ENCODE measurements around the gene MAGI1. TPM values are rescaled to one million over a fixed set of nuclear protein-coding genes. Genes with fewer than 3 reads are reported as not detected.

Gene MAGI1
- total RNA-seq, 4 donors from 2014 or later, result 49.5 to 72.1 (median 67.6) TPM

DNA sequence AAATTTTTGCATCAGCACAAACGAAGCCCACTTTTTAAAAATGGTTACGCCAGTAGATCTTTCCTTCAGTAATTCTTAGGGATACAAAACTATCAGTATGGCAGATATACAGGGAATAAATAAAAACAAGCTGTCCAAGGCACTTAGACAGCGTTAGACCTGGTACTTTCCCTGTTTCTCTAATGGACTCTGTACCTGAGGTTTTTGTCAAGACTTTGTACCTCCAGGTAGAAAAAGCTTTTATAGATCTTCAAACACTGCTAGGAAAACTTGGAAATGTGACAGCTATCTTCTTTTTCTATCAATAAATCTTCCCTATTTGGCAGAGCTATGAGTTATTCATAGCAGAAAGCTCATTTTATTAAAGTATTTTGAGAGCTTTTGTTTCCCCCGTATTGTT is 477.8 kb downstream of the MAGI1 start:
- Histone ChIP-seq H3K9me3 (no peaks in the 10 kb centered on the region), H3K27ac (no peak overlapping the region), H3K4me3 (no peak overlapping the region), H3K27me3 (no peaks in the 10 kb centered on the region), H3K4me1 (peaks cover 0 to 4% (median 0%) of the 10 kb centered on the region in 4 donors), H3K36me3 (no peaks in the 10 kb centered on the region)
- TF ChIP-seq POLR2A (IDR thresholded peaks at IDR 0.05) (no peak), CTCF (IDR thresholded peaks at IDR 0.05) (no peak)
- DNase-seq, result no peak

GRCh38 chr3:65560133-65560532 is 478.6 kb downstream of the MAGI1 start:
- TF ChIP-seq POLR2A (IDR thresholded peaks at IDR 0.05) (no peak), CTCF (IDR thresholded peaks at IDR 0.05) (no peak)

GRCh38 chr3:65559643-65560042 is 479.1 kb downstream of the MAGI1 start:
- Histone ChIP-seq H3K4me1 (peaks cover 0 to 4% (median 0%) of the 10 kb centered on the region in 4 donors), H3K27me3 (no peaks in the 10 kb centered on the region), H3K27ac (no peak overlapping the region), H3K36me3 (no peaks in the 10 kb centered on the region), H3K4me3 (no peak overlapping the region), H3K9me3 (no peaks in the 10 kb centered on the region)
- no peak for DNase-seq
- no peak for TF ChIP-seq CTCF (IDR thresholded peaks at IDR 0.05)
- TF ChIP-seq POLR2A (IDR thresholded peaks at IDR 0.05), result no peak

More at GRCh38 chr3:65560133-65560532, 478.6 kb downstream of the MAGI1 start:
- Histone ChIP-seq H3K27me3 (no peaks in the 10 kb centered on the region), H3K9me3 (no peaks in the 10 kb centered on the region), H3K4me3 (no peak overlapping the region), H3K36me3 (no peaks in the 10 kb centered on the region), H3K27ac (no peak overlapping the region), H3K4me1 (peaks cover 0 to 4% (median 0%) of the 10 kb centered on the region in 4 donors)
- DNase-seq, result no peak

DNA sequence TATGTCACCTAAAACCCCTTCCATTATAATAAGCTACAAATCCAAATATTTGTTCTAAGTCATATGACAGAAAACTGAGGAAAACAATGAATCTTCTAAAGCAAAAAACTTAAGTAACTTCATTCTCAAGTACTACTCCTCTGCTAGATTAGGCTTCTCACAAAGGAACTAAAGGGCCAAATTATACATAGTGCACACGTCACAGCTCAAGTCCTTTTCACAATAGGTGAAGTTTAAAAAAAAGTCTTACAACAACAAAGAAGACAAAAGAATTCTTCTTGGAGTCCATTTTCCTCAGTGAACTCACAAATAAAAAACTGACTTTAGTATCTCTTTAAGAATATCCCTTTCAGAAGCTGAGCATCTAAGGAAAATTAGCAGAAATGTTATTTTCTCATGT is 479.9 kb downstream of the MAGI1 start:
- TF ChIP-seq POLR2A (IDR thresholded peaks at IDR 0.05) (no peak), CTCF (IDR thresholded peaks at IDR 0.05) (no peak)
- Histone ChIP-seq H3K36me3 (no peaks in the 10 kb centered on the region), H3K4me3 (no peak overlapping the region), H3K9me3 (no peaks in the 10 kb centered on the region), H3K27me3 (no peaks in the 10 kb centered on the region), H3K27ac (no peak overlapping the region), H3K4me1 (peaks cover 0 to 4% (median 0%) of the 10 kb centered on the region in 4 donors)
- no peak for DNase-seq

DNA sequence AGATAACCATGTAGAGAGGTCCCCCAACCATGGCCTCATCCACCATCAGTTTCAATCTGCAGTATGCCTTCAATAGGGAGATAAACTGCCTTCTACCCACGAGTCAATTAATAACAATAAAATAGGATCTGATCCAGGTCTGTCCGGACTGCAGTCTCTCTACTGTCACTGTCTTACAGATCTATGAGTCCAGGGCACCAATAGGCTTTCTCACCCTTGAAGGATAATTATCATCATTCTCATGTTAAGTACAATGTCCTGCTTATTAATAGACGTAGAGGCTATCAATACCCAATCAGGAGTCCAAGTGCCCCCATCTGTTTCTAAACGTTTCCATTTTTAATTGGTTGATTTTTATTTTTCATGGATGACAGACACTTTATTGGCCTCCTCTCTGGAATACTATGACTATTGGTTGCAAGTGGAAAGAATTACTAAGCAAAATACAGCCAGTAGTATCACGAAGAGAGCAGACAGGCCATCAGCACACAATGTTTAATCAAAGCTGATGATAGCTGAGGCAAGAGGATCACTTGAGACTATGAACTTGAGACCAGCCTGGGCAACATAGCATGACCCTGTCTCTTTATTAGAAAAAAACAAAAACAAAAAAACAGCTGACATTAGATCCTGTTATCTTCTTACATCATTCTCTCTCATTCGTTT is 480.7 kb downstream of the MAGI1 start:
- Histone ChIP-seq H3K36me3 (no peaks in the 10 kb centered on the region), H3K27me3 (no peaks in the 10 kb centered on the region), H3K4me1 (peaks cover 0 to 4% (median 0%) of the 10 kb centered on the region in 4 donors), H3K9me3 (no peaks in the 10 kb centered on the region), H3K27ac (no peak overlapping the region), H3K4me3 (no peak overlapping the region)
- DNase-seq, result no peak
- TF ChIP-seq POLR2A (IDR thresholded peaks at IDR 0.05), result no peak
- TF ChIP-seq CTCF (IDR thresholded peaks at IDR 0.05), result no peak
